DOHH2 (cell line): ENCODE measurements around the gene KRTAP10-5.

ENCODE experiments used
- EZH2phosphoT487 ChIP-seq: fragments of 200-600 bp; sonication (generic); IDR thresholded peaks from 2 replicates; pipeline ENCODE4 v1.6.1; 2017; ENCODE audit warnings: borderline replicate concordance, mild to moderate bottlenecking, antibody characterized with exemption, low read length, moderate library complexity, mixed read lengths
- TF ChIP-seq, protein P1 (sequence below): fragments of 200-600 bp; sonication (generic); IDR thresholded peaks from one replicate; pipeline ENCODE4 v1.5.1; 2014; ENCODE audit warnings: antibody characterized with exemption, mild to moderate bottlenecking, low read depth, low read length; ENCODE audit not compliant: poor library complexity, severe bottlenecking

DNA sequence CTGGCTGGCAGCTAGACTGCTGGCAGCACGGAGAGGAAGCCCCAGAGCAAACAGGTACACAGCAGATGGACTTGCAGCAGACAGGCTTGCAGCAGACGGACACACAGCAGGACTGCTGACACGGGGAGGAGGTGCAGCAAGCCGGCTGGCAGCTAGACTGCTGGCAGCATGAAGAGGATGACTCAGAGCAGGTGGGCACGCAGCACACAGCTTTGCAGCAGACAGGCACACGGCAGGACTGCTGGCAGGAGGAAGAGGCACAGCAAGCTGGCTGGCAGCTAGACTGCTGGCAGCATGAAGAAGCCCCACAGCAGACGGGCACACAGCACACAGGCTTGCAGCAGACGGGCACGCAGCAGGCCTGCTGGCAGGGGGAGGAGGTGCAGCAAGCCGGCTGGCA lies 29.6 kb downstream of the KRTAP10-5 start:
- TF ChIP-seq, protein P1, sequence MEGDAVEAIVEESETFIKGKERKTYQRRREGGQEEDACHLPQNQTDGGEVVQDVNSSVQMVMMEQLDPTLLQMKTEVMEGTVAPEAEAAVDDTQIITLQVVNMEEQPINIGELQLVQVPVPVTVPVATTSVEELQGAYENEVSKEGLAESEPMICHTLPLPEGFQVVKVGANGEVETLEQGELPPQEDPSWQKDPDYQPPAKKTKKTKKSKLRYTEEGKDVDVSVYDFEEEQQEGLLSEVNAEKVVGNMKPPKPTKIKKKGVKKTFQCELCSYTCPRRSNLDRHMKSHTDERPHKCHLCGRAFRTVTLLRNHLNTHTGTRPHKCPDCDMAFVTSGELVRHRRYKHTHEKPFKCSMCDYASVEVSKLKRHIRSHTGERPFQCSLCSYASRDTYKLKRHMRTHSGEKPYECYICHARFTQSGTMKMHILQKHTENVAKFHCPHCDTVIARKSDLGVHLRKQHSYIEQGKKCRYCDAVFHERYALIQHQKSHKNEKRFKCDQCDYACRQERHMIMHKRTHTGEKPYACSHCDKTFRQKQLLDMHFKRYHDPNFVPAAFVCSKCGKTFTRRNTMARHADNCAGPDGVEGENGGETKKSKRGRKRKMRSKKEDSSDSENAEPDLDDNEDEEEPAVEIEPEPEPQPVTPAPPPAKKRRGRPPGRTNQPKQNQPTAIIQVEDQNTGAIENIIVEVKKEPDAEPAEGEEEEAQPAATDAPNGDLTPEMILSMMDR = no peak
- no peak for TF ChIP-seq EZH2phosphoT487
